GM18519 (cell line): ENCODE data around the gene NOLC1.
"Not testable (repeated sequence)": the region's sequence is repeated elsewhere in the genome, so short reads cannot be mapped to it uniquely, and the experiment has no call there.

ENCODE experiments used
- ATAC-seq: cut with Tn5 transposase; IDR thresholded peaks from one replicate; pipeline ENCODE4 v1.9.1; 2021; ENCODE audit warnings: mild to moderate bottlenecking, moderate library complexity; ENCODE audit not compliant: unreplicated experiment, low FRiP score

Gene NOLC1

DNA sequence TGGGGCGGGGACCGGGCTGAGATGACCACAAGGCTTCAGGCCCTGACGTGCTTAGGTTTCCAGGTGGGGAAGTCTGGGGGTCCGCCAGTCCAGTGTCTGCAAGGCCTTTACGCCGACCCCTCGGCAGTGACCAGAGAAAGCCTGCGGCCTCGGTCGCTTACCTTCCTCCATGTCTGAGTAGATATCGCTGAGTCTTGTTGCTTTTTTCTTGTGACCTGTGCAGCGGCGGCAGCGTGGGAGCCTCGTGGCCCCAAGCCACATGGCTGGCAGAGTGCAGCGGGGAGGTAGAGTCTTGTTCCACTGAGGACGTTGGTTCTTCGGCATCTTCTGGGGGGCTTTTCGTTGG lies 329 bp downstream of the NOLC1 start:
- peak; percentile 6 for ATAC-seq

DNA sequence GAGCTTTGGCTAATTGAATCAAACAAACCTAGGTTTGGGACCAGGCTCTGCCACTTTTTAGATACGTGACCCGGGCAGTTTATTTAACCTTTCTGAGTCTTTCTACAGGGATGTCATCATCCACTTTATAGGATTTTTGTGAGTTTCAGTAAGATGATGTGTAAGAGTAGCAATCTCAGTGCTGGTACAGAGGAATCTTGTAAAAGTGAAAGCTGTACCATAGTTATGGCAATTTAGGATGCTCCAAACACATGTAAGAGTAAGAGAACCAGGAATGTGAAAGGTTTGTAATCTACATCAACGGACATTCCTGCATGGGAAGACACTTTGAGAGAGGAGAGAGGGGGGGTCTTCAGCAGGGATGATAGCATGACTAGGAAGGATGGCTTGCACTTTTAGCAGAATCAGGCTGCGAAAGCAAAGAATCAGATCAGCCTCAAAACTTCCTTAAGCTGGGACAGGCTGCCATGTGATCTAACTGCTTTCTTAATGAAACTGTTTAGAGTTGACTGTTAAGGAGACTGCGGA lies 968 bp downstream of the NOLC1 start:
- no peak for ATAC-seq

DNA sequence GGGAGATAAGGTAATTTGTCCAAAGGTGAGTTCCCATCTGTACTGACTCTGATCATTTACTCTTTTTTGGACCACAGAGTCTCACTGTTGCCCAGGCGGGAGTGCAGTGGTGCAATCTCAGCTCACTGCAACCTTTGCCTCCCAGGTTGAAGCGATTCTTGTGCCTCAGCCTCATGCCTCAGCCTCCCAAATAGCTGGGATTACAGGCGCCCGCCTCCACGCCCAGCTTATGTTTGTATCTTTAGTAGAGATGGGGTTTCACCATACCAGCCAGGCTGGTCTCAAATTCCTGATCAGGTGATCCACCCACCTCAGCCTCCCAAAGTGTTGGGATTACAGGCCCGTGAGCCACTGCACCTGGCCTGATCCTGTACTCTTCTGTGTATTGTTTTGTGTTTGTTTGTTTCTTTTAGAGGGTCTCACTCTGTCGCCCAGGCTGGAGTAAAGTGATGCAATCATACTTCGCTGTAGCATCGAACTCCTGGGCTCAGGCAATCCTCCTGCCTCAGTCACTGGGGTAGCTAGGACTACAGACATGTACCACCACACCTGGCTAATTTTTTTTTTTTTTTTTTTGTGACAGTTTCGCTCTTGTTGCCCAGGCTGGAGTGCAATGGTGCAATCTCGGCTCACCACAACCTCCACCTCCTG lies 2.4 kb downstream of the NOLC1 start:
- no peak for ATAC-seq

DNA sequence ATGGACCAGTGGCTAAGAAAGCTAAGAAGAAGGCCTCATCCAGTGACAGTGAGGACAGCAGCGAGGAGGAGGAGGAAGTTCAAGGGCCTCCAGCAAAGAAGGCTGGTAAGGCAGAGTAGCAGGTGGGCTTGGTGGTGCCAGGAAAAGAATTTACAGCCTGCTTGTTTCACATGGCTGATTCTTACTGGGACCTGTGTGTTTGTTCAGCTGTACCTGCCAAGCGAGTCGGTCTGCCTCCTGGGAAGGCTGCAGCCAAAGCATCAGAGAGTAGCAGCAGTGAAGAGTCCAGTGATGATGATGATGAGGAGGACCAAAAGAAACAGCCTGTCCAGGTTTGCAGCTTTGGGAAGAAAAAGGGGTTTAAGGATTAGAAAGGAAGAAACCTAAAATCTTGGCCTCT lies 5.0 kb downstream of the NOLC1 start:
- ATAC-seq: no peak

DNA sequence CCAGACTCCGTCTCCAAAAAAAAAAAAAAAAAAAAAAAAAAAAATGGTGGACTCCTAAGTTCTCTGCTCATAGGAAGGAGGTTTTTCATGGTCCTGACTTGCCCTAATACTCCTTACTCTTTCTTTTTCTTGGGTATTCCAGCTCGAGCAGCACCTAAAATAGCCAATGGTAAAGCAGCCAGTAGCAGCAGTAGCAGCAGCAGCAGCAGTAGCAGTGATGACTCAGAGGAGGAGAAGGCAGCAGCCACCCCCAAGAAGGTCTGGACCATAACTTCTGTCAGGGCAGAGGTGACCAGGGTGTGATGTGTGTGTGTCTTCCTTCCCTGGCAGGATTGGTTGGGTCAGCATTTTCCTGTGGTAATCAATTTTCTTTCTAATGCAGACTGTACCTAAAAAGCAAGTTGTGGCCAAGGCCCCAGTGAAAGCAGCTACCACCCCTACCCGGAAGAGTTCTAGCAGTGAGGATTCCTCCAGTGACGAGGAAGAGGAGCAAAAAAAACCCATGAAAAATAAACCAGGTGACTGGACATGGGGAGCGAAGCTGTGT lies 6.9 kb downstream of the NOLC1 start:
- no peak for ATAC-seq

DNA sequence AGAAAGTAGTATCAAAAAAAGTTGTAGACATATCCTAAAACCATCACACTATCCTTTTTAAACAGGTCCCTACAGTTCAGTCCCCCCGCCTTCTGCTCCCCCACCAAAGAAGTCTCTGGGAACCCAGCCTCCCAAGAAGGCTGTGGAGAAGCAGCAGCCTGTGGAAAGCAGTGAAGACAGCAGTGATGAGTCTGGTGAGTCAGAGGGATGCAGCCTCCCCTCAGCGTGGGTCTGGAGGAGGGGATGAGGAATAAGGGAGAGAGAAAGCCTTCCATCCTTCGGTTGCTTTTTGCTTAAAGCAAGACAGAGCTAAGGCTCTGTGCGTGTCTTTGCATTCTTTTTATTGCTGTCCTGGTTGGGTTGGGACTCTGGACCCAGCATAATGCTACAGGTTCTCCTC lies 7.6 kb downstream of the NOLC1 start:
- ATAC-seq: no peak

DNA sequence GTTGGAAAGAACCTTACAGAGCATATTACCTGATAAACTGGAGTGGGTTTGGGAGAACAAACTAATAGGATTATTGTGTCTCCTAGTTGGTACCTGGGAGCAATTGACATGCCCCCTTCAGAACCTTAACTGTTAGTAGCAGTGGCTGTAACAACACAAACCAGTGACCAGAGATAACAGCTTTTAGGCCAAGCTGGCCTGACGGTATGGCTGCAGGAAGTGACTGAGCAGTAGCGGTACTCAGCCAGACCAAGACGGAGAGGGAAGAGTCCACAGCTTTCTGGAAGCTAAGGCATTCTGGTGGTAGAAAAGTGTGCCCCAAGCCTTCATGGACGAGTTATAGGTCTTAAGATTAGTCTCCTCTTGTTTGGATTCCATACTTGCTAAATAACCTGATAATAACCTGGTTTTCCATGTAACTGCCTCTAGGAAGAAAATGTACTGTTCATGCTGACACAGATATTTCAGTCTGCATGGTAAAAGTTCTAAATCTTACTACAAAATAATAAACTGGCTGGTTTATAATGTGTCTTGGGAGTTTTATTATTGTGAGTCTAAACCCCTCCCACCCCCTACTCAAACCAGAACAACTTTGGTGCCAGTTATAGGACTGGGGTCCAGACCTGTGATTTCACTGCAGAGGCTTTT lies 11.3 kb downstream of the NOLC1 start:
- ATAC-seq: no peak

DNA sequence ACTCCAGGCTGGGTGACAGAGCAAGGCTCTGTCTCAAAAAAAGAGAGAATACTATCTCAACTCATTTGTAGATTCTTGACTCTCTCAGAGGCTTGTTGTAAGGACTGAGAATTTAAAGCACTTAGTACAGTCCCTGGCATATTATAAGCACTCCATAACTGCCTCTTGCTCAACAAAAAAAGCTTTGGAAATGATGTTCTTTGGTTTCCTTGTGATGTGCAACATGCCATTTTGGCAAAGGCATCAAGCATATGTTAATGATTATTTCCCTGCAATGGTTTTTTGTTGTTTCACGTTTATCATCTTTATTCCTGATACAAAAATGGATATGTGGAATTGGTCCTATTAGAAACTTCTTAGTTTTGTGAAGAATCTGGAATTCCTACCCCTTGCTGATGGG lies 15.7 kb downstream of the NOLC1 start:
- ATAC-seq: no peak

DNA sequence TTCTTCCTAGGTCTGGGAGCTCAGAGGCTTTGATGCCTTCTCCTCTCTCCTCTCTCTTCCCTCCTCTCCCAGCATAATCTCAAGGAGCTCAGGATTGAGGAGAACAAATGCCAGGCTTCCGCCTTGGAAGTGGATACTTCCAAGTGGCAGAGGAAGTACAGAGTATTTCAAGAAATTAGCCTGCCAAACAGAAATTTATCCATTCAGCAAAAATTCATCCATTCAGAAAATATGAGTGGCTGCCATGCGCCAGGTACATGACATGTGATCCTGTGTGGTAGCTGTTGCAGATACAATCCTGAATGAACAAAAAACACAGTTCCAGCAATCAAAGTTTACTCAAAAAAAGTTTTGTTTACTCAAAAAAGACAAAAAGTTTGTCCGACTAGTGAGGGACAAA lies 18.4 kb downstream of the NOLC1 start:
- ATAC-seq: no peak

DNA sequence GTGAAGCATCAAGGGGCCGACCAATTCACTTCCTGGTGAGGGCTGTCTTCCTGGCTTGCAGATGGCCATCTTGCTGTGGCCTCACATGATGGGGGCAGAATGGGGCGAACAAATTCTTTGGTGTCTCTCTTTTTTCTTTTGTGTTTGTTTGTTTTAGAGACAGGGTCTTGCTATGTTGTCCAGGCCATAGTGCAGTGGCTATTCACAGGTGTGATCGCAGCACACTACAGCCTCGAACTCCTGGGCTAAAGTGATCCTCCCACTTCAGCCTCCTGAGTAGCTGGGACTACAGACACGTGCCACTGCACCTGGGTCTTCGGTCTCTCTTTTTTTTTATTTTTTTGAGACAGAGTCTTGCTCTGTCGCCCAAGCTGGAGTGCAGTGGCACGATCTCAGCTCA lies 20.1 kb downstream of the NOLC1 start:
- no peak for ATAC-seq

DNA sequence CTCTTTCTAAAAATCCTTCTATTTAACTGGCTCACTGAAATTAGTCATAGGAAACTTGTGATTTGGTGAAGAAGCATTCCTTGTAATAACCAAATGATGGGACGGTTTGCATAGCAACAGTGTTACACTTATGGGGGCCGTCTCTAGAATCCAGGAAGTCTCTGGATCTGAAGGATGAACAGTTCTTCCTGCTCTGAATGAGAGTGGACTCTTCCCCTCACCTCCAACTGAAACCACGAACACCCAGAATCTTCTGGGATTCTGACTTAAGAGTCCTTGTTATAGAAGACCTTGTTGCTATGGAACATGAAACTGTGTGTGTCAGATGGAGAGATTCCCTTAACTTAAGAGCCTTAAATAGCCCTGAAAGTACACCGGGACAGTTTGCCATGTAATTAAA lies 23.2 kb downstream of the NOLC1 start:
- no peak for ATAC-seq

DNA sequence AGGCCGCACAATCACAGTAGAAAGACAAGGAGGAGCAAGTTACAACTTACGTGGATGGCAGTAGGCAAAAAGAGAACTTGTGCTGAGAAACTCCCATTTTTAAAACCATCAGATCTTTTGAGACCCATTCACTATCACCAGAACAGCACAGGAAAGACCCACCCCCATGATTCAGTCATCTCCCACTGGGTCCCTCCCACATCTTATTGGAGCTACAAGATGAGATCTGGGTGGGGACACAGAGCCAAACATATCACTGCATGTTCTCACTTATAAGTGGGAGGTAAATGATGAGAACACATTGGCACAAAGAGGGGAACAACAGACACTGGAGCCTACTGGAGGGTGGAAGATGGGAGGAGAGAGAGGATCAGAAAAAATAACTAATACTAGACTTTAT lies 32.4 kb downstream of the NOLC1 start:
- ATAC-seq: no peak

DNA sequence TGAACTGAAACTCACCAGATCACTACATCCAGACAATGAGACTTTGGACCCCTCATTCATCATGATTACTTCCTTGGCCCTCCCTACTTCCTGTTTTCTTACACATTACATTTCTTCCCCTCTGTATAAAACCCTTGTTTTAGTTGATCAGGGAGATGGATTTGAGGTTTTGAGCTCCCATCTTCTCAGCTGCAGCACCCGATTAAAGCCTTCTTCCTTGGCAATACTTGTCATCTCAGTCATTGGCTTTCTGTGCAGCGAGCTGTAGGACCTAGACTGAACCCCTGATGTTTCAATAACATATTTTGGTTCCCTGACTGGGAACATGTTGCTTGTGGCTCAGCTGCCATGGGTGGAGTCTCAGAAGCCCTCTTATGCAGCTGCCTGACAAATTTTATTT lies 33.1 kb downstream of the NOLC1 start:
- no peak for ATAC-seq

DNA sequence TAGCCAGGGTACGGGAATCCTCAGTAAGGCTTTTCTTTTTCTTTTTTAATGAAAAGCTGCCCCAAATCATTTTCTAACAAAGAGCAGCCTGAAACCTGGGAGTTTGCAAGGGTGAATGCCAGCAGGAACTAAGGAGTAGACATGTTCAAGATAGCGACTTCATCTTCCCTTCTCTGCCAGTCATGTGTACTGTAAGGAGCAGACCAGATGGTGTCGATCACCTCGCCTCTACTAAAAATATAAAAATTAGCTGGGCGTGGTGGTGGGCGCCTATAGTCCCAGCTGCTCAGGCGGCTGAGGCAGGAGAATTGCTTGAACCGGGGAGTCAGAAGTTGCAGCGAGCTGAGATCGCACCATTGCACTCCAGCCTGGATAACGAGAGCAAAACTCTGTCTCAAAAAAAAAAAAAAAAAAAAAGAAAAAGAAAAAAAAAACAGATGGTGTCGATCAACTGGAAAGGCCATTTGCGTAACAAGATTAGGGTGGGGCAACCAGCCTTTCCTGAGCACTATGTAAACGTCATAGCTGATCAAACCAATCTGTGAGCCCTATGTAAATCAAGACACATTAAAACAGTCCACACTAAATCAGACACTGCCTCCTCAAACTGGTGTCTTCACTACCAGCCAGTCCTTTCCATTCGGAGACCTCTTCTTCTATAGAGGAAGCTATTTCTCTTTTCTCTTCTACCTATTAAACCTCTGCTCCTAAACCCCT lies 33.8 kb downstream of the NOLC1 start:
- ATAC-seq: no peak

DNA sequence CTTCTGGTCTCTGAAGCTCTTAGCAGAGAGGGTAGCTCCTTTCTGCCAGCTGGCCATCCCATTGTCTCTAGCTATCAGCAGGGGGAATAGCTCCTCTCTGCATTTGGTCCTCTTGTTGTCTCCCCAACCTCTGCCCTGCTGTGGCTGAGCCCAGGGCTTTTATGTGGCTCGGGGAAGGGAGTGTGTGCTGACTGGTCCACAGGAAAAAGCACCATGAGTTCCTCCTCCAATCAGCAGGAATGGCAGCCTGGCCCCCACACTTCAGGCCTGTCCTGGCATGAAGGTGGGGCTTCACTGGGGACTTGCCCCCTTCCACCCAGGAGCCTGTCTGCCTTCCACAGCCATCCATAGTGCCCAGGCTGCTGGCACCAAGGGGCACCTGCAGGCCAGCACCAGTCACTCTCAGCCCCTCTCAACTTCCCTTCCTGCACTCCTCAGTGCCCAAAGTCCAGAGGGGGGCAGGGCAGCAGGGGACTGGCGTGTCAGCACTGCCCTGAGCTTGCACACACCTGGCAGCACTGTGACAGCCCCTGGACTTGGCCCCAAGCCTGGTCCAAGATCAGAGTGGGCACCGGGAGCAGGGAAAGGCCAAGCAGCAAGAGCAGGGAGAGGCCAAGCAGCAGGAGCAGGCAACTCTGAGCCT lies 36.2 kb downstream of the NOLC1 start:
- ATAC-seq: no peak

DNA sequence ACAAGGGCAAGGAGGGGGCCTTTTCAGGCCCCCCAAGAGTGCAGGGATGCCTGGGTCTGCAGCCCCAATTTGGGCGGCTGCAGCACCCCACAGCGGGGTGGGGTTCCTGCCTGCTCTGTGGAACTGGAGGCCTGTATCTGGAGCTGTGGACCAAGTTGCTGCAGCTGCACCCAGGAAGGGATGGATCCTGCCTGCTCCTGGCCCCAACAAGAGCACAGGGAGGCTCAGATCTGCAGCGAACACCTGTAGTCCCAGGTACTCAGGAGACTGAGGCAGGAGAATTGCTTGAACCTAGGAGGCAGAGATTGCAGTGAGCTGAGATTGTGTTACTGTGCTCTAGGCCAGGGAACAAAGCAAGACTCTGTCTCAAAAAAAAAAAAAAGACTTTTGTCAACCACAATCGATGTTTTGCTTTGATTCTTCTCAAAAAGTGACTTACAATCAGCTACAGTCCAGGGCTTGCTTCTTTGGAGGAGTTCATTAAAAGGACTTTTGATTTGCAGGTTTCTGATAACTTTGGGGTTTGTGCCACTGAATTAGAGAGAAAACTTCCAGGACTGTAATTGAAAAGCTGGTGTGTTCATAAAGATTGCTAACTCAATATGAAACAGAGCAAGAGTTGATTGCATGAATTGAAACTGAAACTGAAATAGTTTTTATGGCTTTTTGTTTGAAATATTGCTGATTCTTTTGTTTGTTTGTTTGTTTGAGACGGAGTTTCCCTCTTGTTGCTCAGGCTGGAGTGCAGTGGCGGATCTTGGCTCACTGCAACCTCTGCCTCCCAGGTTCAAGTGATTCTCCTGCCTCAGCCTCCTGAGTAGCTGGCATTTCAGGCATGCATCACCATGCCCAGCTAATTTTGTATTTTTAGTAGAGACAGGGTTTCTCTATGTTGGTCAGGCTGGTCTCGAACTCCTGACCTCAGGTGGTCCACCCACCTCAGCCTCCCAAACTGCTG lies 37.0 kb downstream of the NOLC1 start:
- not testable (repeated sequence) for ATAC-seq

DNA sequence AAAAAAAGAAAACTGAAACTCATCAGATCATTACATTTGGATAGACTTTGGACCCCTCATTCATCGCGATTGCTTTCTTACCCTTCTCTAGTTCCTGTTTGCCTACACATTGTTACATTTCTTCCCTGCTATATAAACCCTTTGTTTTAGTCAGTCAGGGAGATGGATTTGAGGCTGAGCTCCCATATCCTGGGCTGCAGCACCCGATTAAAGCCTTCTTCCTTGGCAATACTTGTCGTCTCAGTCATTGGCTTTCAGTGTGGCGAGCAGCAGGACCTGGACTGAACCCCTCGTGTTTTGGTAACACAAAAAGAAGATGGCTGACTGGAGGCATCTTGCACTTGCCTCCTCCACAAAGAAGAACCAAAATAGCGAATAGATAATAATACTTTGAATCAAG lies 39.8 kb downstream of the NOLC1 start:
- no peak for ATAC-seq

DNA sequence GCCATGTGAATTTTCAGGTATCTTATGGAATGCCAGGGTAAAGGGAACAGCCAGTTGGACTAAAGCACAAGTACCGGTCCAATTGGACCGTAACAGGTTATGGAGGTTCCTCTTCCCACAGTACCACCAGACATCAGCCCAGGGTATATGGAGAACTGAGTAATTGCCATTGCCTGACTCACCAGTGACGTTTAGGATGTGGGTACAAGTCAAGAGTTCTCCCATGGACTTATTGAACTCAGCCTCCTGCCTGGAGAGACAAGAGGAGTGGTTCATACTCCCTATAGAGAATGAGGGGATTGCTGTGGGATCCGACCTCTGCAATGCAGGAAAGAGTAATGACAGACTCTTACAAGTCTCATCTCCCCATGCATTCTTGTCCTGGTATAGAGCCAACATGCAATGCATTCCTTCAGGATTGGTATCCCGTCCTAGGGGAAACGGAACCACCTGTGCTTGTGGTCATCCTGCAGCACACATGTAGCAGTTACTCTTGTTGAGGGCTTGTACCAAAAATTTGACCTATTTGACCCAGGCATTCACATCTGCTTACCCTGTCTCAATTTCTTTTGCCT lies 43.2 kb downstream of the NOLC1 start:
- ATAC-seq: no peak

DNA sequence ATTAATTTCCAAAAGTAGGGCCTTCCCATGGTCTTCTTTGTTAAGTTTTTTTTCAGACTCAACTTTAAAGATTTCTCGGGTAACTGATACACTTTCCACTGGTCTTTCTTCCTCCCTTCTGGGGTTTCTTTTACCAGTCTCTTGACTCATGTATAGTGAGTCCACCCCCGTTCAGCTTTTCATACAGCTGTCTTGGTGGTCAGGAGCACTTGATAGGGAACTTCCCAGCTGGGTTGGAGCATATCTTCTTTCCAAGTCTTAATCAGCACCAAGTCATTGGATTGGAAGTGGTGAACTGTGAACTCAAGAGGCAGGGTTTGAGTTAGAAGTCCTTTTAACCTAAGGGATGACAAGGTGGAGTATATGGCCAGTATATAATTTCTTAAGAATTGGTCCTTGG lies 44.7 kb downstream of the NOLC1 start:
- no peak for ATAC-seq

DNA sequence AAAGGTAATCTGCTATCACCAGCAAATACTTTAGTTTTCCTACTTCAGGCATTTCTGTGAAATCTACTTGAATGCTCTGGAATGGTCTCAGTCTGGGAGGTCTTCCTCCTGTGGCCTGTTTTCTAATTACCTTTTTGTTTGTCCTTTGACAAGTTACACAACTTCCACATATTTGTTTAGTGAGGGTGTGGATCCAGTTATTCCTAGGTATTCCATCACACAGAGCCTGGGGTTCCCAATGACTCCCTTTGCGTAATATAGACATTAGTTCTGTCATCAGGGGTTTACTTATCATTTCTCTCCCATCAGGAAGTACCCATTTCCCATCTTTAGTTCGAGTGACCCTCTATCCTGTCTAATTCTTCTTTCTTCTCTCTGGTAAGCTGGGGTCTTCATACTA lies 45.8 kb downstream of the NOLC1 start:
- no peak for ATAC-seq
